SU-DHL-6 (cell line): Measurements from ENCODE around the gene AP3M1.

Source experiments
- EZH2phosphoT487 ChIP-seq: fragments of 200-600 bp; sonication (generic), shearing (Covaris generic); conservative IDR thresholded peaks from 2 replicates; pipeline ENCODE4 v1.6.1; 2018; ENCODE audit warnings: mild to moderate bottlenecking, antibody characterized with exemption, low read length, moderate library complexity, mixed read lengths
- TF ChIP-seq, protein P1 (sequence below): fragments of 200-600 bp; sonication (generic); IDR thresholded peaks from one replicate; pipeline ENCODE4 v1.5.1; 2017; ENCODE audit warnings: antibody characterized with exemption, mild to moderate bottlenecking, low read length, moderate library complexity; ENCODE audit not compliant: insufficient read depth, poor library complexity, severe bottlenecking

DNA sequence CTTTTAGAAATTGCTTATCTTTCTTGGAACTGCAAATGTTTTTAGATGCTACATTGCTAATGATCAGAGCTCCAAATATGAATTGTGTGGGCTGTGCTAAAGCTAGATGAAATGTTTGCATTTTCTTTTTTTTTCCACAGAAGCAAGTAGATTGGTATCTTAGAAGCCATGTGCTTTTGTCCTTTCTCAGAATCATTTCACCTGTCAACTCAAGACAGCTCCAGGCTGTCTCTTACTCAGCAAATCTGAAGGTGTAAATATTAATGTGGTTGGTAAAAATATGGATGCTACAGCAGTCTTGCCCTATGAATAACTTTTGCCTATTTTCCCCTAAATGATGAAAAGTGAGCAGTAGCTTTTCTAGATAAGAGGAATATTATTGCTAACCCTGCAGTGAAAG lies 41.2 kb downstream of the AP3M1 start:
- TF ChIP-seq, protein P1, sequence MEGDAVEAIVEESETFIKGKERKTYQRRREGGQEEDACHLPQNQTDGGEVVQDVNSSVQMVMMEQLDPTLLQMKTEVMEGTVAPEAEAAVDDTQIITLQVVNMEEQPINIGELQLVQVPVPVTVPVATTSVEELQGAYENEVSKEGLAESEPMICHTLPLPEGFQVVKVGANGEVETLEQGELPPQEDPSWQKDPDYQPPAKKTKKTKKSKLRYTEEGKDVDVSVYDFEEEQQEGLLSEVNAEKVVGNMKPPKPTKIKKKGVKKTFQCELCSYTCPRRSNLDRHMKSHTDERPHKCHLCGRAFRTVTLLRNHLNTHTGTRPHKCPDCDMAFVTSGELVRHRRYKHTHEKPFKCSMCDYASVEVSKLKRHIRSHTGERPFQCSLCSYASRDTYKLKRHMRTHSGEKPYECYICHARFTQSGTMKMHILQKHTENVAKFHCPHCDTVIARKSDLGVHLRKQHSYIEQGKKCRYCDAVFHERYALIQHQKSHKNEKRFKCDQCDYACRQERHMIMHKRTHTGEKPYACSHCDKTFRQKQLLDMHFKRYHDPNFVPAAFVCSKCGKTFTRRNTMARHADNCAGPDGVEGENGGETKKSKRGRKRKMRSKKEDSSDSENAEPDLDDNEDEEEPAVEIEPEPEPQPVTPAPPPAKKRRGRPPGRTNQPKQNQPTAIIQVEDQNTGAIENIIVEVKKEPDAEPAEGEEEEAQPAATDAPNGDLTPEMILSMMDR = no peak
- no peak for TF ChIP-seq EZH2phosphoT487
